ENCODE data around the gene PRMT2.

PRMT2 gene

DNA sequence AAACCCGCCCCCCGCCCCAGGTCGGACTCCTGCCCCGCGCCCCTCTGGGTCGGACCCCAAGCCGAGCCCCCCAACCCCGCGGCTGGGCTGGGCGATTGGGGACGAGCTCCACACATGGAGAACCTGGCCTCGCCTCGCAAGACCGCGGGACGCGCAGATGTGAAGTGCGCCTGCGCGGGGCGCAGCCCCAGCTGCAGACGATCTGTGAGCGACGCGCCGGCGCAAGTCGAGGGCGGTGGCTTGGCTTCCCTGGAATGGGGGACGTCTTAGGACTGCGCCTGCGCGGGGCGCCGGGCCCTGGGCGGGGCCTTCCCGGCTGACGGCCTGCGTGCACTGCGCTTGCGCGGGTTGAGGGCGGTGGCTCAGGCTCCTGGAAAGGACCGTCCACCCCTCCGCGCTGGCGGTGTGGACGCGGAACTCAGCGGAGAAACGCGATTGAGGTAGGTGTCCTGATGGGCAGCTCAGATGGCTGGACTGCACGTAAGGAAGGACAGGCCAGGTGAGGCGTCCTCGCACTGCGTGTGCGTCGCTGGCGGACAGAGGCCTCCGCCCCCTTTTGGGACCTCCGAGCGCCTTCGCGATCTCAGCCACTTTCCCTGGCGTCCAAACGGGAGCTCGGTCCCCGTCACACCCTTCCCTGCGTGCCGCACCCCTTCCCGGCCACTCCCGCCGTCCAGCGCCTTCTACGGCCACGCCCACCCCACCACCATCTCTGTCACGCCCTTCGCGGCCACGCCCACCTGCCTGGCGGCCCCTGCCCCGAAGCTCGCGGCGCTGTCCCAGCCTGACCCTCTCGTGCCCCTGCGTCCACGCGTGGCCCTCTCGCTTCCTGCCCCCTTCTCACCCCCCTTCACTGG lies at the start of gene PRMT2:
TSS of gene PRMT2 (plus strand) at position 351 of the 857 bp plus-strand sequence. CDS start 1,278 bp downstream, outside the sequence.
- DNase-seq (ENCODE audit: low spot score): peak; percentile 98

DNA sequence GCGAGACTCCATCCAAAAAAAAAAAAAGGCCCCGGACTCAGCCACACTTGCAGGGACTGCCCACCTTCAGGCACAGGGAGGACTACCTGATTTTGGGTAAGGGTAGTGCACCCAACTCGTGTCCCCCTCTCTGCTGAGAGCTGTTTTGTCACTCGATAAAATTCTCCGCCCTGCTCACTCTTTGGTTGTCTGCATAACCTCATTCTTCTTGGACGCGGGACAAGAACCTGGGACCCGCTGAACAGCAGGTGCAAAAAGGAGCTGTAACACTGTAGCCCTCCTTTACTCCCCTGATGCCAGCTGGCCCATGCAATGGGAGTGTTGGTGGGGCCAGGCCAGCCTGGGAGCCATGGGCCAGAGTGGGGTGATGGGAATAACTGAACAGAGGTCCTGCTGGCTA lies 41.2 kb upstream of the PRMT2 start:
- DNase-seq (ENCODE audit: low spot score): no peak

DNA sequence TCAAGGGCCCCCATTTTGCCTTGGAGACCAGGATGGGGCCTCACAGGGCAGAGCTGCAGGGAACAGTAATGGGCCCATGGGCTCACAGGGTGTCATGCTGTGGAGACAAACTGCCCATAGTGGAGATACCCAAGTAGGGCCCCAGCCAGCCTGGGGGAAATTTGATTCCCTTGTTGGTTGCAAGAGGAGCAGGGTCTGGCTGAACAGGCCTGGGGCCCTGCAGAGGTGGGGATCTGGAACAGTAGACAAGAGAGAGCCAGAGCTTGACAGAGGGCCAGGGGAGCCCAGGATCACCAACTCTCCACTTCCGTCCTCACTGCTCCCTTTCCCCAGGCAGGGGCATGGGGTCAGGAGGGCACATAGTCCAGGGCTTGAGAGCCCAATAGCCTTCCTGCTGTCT lies 39.3 kb upstream of the PRMT2 start:
- no peak for DNase-seq (ENCODE audit: low spot score)

DNA sequence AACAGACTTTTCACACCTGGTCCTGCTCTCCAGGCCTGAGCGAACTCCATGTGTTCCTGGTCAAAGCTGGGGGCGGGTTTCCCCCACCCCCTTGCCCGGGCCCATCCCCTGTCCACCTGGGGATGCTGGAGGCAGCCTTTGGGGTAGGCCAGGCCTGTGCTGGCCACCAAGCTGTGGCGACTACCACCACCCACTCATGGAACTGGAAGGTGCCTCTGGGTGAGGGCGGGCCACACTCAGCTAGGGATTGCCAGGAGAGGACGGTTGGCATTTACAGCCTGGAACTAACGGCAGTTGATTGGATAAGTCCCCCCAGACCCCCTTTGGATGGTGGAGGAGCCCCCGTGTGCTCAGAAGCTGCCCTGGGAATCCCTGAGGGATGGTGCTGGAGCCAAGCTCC lies 38.4 kb upstream of the PRMT2 start:
- no peak for DNase-seq (ENCODE audit: low spot score)

DNA sequence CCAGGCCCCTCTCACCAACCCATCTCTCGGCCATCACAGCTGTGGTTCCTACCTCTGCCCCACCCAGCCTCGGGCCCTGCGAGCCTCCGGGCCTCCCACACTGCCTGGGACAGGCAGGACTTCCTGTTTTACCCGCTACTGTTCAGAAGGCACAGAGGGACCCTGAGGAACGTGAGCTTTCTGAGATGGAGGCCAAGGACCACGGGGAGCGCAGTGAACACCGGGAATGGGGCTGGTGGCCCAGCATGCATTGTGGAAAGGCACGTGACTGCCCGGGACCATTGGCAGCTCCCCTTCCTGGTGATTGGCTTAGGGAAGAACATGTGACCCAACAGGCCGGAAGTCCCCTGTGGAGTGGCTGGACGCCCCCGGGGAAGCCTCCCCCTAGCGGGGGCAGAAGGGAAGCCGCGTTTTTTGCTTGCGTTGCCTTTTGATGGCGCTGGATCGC lies 37.6 kb upstream of the PRMT2 start:
- DNase-seq (ENCODE audit: low spot score): no peak

DNA sequence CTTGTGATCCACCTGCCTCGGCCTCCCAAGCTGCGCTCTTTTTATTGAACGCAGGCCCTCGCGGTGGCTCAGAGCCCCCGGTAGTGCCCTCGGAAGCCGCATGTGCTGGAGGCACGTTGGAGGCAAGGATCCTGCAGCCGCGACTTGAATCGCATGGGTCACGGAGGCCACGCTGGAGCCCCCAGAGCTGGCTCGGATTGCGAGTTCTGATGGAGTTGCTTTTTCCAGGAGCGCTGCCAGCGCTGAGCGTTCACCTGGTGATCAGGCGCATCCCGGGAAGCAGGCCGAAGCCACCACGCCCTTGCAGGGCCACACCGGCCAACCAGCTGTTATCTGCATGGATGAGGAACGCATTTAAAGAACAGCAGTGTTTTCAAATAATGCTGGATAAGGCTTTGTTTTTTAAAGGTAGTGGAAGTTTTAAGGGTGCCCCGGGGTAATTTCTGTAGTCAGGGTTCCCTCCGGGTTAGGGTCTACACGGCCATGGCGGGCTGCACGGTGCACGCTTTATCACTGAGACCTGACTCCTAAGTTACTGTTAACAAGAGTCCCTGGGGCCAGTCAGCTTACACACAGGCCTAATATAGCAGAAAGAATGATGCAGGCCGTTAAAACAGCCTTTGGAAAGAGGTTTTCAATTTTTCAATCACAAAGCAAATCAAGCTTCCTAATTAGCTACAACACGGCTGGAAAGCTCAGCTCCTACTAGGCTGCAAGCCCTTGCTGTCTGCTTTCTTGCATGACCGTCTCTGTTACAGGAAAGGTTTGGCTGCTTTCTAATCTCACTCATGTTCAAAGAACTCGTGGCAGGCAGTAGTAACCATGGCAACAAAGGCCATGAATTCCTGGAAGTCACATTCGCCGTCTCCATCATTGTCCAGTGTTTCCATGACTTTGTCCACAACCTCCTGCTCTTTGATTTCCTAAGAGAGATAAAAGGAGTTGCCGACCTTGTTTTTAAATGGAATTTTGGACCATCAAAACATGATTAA lies 36.6 kb upstream of the PRMT2 start:
- DNase-seq (ENCODE audit: low spot score): no peak

DNA sequence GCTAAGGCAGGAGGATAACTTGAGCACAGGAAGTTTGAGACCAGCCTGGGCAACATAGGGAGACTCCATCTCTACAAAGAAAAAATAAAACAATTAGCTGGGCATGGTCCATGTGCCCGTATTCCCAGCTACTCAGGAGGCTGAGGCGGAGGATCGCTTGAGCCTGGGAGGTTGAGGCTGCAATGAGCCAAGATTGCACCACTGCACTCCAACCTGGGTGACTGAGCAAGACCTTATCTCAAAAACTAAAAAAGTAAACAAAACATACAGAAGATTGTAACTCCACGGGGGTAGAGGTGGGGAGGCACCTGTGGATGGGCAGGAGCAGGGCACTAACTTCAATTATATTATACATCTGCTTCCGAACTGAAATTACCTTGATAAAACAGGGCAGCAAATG lies 35.2 kb upstream of the PRMT2 start:
- no peak for DNase-seq (ENCODE audit: low spot score)

DNA sequence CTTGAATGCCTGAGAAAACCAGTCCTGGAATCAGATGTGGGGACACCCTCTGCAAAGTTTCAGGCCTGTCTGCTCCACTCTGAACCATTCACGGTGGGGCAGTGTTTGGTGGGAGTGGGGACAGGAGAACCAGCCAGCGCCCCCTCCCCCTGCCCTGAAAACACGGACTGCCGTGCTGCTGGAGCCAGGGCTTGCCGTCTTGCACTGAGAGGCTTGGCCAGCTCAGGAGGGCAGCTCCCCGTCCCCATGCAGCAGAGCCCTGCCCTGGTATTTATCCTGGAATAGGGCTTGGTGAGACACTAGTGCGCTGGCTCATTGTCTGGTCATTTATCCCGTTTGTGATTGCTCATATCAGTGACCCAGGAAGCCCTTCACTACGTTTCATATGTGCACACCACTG lies 34.5 kb upstream of the PRMT2 start:
- no peak for DNase-seq (ENCODE audit: low spot score)

DNA sequence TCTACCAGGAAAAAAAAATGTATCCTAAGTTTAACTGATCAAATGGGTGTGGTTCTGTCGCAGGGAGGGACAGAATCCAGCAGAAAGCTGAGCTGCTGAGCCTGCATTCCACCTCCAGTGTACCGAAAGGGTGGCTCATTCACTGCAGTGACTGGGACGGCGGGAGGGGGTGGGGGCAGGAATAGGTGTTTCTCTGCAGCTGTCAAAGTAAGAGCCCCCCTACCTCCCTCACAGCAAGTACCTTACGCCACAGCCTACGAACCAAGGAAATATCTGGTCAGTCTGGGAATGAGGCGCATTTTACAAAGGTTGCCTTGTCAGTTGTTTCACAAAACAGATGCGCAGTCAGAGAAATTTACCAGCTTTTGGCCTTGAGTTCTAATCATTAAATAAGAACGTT lies 32.2 kb upstream of the PRMT2 start:
- DNase-seq (ENCODE audit: low spot score): no peak

DNA sequence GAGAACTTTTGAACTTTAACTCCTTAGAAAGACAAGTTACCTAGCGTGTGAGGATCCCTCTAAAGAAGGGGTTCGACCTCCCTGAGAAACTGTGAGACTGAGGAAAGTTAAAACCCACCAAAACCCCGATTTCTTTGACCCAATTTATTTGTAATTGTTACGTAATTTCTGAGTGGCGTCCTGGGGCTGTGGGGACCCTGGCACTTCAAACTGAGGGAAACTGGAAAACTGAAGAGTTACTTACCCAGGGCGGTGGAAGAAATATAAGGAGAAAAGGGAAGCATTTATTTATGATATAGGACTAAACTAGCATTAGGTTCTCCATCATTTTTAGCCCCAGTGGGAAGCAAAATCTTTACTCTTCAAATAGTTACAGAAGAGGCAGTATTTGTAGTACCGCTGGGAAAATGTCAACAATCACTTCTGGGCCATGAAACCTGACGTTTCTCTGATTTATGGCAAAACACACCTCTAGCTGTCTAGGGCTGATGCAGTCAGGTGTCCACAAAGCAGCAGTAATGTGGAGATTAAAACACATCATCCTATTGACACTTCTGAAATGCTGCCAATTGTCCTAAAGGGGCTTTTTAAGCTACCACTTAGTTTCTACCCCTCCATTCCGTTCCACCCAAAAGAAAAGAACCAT lies 31.0 kb upstream of the PRMT2 start:
- DNase-seq (ENCODE audit: low spot score): no peak

DNA sequence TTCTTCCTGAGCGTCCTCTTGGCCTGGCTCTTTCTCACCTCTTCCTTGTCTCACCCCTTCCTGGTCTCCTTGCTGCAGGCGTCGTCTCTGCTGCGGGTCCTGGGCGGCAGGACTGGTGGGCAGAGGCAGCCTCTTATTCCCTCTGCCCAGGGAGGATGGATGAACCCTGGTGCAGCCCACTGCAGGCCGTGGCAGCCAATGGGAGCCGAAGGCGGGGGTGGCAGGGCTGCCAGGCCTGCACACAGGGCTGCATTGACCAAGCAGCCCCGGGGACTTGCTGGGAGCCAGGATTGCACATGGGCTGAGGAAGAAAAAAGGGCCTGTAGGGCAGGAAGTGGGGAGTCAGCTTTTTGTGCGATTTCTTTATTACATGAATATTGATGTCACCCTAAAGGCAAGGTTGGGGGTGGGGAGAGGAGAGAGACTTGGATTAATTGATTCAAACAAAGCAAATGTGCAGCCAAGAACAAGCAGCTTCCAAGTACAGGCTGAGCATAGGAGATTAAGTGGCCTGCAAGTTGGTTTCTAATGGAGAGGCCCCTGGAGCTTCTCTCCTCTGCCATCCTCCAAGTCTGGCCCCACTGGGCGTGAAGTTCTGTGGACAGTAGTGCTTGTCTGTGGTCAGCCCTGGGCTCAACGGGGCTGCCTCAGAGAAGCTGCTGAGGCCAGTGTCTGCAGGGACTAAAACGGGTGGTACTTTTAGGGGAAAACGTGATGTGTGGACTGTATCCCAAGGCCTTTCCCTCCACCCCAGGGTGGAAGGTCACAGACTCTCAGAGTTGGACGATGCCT lies 30.3 kb upstream of the PRMT2 start, which contains the start of gene S100B:
TSS of gene S100B (minus strand) at position 108 of the 792 bp plus-strand sequence. CDS start 2,667 bp downstream, outside the sequence.
- no peak for DNase-seq (ENCODE audit: low spot score)

DNA sequence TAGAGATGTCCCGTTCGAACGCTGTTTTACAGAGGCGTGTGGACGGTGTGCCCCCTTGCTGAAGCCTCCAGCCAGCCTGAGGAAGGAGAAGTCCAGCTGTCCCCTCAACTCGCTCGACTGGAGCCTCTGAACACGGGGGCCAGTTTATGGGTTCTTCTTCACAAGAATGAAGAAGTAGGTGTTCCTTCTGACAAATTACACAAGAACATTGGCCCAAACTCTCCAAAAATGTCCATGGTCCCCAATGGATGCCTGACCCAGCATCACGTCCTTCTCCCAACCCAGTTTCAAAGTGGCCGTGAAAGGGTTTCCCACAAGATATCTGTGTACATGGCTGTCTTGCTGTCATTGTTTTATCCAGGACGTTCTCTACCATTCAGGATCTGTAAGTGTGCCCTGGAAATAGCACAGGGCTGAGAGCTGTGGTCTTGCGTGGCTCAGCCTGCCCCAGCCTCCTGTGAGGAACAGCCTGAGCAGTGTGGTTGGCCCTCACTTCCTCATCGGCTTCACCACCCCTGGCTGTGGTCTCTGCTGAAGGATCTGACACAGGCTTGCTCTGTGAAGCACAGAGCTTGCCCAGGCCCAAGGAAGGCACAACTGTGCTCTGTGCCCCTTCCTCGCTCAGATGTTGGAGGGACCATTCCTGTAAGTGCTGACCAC lies 29.6 kb upstream of the PRMT2 start:
- no peak for DNase-seq (ENCODE audit: low spot score)

DNA sequence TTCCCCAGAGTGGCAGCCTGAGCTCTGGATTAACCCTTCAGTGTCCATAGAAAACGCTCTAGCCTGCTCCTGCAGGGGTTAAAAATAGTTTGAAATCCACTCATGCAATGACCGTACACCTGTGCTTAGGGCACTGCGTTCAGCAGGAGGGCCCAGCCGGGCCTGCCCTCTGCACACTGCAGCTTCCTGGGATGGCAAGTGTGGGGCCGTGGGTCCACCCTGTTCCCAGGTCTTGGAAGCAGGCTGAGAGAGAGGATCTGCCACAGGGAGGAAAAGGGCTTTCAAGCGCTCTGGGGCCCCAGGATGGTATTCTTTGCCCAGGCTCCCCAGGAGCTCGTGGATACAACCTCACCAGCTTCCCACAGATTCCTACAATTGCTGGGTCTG lies 29.1 kb upstream of the PRMT2 start:
- no peak for DNase-seq (ENCODE audit: low spot score)

DNA sequence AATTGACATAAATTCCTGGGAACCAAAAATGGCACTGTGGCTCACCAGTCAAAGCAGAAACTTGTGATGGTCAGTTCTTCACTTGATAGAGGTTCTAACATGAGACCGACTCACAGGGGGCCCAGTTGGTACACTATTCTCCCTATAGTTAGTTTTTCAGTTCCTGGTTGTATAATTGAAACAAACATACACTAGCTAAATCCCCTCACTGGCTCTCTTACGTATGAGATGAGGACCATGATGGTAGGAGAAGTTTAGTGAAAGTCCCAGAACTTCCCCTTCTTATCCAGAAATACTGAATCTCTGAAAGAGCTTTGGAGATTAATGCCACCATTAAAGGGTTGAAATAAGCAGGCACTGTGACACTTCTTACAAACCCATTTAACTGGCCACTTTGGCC lies 27.8 kb upstream of the PRMT2 start:
- no peak for DNase-seq (ENCODE audit: low spot score)

DNA sequence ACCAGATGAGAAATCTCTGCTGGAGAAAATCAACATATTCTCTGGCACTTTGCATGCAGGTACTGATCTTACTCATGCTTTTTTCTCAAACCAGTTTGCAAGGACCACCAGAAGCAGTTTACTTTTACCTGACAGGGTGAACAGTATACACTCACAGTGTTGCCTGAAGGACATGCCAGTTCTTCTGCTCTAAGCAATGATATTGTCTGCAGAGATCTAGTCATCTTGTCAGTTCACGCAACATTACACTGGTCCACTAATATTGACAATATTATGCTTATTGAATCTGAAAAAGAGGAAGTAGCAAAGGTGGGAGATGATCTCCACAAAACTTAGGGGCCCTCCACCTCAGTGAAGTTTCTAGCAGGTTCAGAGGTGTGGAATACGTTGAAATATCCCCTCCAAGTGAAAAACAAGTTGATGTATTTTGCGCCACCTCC lies 26.8 kb upstream of the PRMT2 start:
- DNase-seq (ENCODE audit: low spot score): no peak

DNA sequence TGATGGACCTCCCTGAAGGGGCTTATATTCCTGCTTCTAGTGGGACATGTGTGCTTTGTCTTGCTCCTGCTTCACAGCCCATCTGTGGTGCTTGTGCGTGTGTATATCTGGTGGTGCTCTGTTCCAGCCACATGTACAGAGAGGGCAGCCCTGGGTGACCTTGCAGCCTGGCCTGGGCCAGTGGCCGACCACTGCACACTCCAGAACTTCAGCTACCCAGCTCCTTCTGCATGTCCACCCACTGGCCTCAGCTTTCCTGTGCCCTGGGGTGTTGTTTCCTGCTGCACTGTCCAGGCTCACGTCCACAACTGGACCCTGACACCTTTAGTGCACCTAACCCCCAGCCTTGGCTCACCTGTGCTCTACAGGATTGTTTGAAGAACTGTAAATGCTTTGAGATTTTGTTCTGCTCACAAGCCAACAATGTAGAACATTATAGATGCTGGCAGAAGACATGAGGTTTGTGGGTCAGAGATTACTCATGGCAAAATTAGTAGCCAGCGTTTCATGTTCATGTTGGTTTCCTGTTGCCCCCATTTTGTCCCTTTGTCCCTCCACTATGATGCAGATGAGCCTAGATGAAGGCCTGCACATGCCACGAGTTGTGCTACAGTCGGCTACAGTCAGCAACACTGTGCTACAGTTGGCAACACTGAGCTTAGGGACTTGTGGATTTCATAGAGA lies 25.3 kb upstream of the PRMT2 start:
- no peak for DNase-seq (ENCODE audit: low spot score)

DNA sequence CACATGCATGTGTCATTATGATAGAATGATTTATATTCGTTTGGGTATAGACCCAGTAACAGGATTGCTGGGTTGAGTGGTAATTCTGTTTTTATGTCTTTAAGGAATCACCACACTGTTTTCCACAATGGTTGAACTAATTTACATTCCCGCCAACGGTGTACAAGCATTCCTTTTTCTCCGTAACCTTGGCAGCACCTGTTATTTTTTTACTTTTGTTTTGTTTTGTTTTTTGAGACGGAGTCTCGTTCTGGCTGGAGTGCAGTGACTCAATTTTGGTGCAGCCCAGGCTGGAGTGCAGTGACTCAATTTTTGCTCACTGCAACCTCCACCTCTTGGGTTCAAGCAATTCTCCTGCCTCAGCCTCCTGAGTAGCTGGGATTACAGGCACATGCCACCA lies 22.1 kb upstream of the PRMT2 start:
- DNase-seq (ENCODE audit: low spot score): no peak

DNA sequence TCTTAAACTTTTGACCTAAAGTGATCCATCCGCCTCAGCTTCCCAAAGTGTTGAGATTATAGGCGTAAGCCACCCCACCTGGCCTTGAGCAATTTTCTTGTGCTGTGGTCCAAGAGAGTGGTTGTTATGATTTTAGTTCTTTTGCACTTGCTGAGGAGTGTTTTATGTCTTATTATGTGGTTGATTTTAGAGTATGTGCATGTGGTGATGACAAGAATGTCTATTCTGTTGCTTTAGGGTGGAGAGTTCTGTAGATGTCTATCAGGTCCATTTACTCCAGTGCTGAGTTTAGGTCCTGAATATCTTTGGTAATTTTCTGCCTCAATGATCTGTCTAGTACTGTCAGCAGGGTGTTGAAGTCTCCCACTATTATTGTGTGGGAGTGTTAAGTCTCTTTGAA lies 19.4 kb upstream of the PRMT2 start:
- DNase-seq (ENCODE audit: low spot score): no peak

DNA sequence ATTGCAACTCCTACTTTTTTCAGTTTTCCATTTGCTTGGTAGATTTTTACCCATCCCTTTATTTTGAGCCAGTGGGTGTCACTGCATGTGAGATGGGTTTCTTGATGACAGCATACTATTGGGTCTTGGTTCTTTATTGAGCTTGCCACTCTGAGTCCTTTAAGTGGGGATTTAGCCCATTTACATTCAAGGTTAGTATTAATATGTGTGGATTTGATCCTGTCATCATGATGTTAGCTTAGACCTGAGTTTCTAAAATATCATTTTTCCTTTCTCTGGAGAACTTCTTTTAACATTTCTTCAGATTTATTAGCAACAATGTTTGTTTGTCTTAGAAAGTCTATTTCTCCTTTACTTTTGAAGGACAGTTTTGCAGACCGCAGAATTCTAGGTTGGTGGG lies 18.8 kb upstream of the PRMT2 start:
- DNase-seq (ENCODE audit: low spot score): no peak

Data from HuH-7 (cell line).